Panc1 (cell line): ENCODE results near the gene SOX5. TPM values are rescaled to one million over a fixed set of nuclear protein-coding genes. Genes with fewer than 3 reads are reported as not detected.
"Not testable (repeated sequence)": the region's sequence is repeated elsewhere in the genome, so short reads cannot be mapped to it uniquely, and the experiment has no call there.

ENCODE experiments used
- ATAC-seq: fragments of 200-7000 bp; cut with Tn5 transposase; 2 replicates; pipeline ENCODE4 v1.9.1; 2020; ENCODE audit warnings: mild to moderate bottlenecking, moderate library complexity
- BruUV-seq: library from RNA; stranded (reverse); fragments of 400-500 nt; replicated peaks from 2 replicates; lab custom pipeline; 2021; lab: Mats Ljungman, UMichigan
- CTCF ChIA-PET: fragments of 300-600 bp; sonication (Branson Sonifier 250); formaldehyde crosslinking; loops from one replicate; lab custom pipeline; 2022; ENCODE audit warnings: antibody characterized with exemption; lab: Charles Lee
- POLR2A ChIA-PET: fragments of 300-600 bp; sonication (Branson Sonifier 250); formaldehyde crosslinking; loops from one replicate; lab custom pipeline; 2022; ENCODE audit warnings: antibody characterized with exemption; lab: Charles Lee
- DNase-seq: peaks from one replicate; pipeline ENCODE4 v3.0.0-alpha.2; 2010; ENCODE audit warnings: low read depth, low spot score
- H3K27ac ChIP-seq: 2 replicates; pipeline ENCODE4 v1.5.1; 2011; ENCODE audit warnings: mild to moderate bottlenecking, low read length, inconsistent platforms
- H3K27me3 ChIP-seq: fragments of 200-500 bp; sonication (Bioruptor generic); 2 replicates; pipeline ENCODE4 v1.6.0; 2014; ENCODE audit warnings: low read length, inconsistent platforms; ENCODE audit not compliant: control insufficient read depth, insufficient read depth
- H3K36me3 ChIP-seq: fragments of 200-500 bp; sonication (Bioruptor generic); 2 replicates; pipeline ENCODE4 v1.5.1; 2014; ENCODE audit warnings: inconsistent platforms, mild to moderate bottlenecking, low read length, moderate library complexity; ENCODE audit not compliant: control insufficient read depth, insufficient read depth
- H3K4me1 ChIP-seq: 2 replicates; pipeline ENCODE4 v1.5.1; 2011; ENCODE audit warnings: inconsistent platforms, mild to moderate bottlenecking, low read length, moderate library complexity; ENCODE audit not compliant: control insufficient read depth, insufficient read depth
- H3K4me3 ChIP-seq, 2 experiments: 2 replicates each; pipeline ENCODE4 v1.5.1; 2011 to 2012; ENCODE audit warnings: low read depth in 2 of 2, low read length in 2 of 2, mild to moderate bottlenecking in 2 of 2, inconsistent platforms in 1 of 2, moderate library complexity in 1 of 2
- H3K9me3 ChIP-seq: fragments of 200-500 bp; sonication (Bioruptor generic); 2 replicates; pipeline ENCODE4 v1.5.1; 2014; ENCODE audit warnings: low read depth, mild to moderate bottlenecking, inconsistent platforms, low read length, moderate library complexity; ENCODE audit not compliant: control insufficient read depth, insufficient read depth
- CTCF ChIP-seq: fragments of 450-650 bp; IDR thresholded peaks from 2 replicates; pipeline ENCODE4 v1.5.1; 2017; ENCODE audit warnings: mild to moderate bottlenecking
- POLR2AphosphoS5 ChIP-seq: IDR thresholded peaks from 2 replicates; pipeline ENCODE4 v1.6.1; 2012; ENCODE audit warnings: mild to moderate bottlenecking, low read depth, low read length, moderate library complexity
- REST ChIP-seq, 2 experiments: IDR thresholded peaks; 2 replicates each; pipeline ENCODE4 v1.6.1; 2011 to 2012; ENCODE audit warnings: low read depth in 2 of 2, control low read depth in 1 of 2, low read length in 1 of 2, mild to moderate bottlenecking in 1 of 2, moderate library complexity in 1 of 2; ENCODE audit not compliant: insufficient read depth in 1 of 2
- SIN3A ChIP-seq: IDR thresholded peaks from 2 replicates; pipeline ENCODE4 v1.6.1; 2012; ENCODE audit warnings: low read depth, mild to moderate bottlenecking, low read length, moderate library complexity, borderline replicate concordance; ENCODE audit not compliant: insufficient read depth
- TCF7L2 ChIP-seq: IDR thresholded peaks from 2 replicates; pipeline ENCODE4 v1.6.1; 2011; ENCODE audit warnings: mild to moderate bottlenecking, low read depth, low read length, inconsistent platforms
- in situ Hi-C: cut with HindIII; loops from 2 replicates; pipeline ENCODE4 v1.10.0; 2016; ENCODE audit warnings: low sequenced_read_pairs, low pct_unique_long_range_greater_than_20kb
- intact Hi-C: fragments of 100-400 bp; cut with micrococcal nuclease; formaldehyde crosslinking; loops from one replicate; pipeline ENCODE4 v1.10.0; 2022; ENCODE audit not compliant: unreplicated experiment
- total RNA-seq: library from RNA; stranded (reverse); gene quantifications from one replicate; pipeline ENCODE4 v1.2.1, GENCODE V29; 2021; ENCODE audit not compliant: unreplicated experiment

The SOX5 gene
- total RNA-seq, 1 experiment from 2014 or later = 0.23 TPM

GRCh38 chr12:23880988-23881387 is 68.5 kb downstream of the SOX5 start:
- in situ Hi-C loops (no loop called here), intact Hi-C loops (no loop called here)
- H3K4me3 ChIP-seq = no peak overlapping the region
- DNase-seq (no peak), ATAC-seq (no peak)
- H3K27me3 ChIP-seq = no peaks in the 10 kb centered on the region
- H3K27ac ChIP-seq = no peak overlapping the region
- H3K36me3 ChIP-seq = no peaks in the 10 kb centered on the region
- H3K4me1 ChIP-seq = no peaks in the 10 kb centered on the region
- no peak for TF ChIP-seq REST (IDR thresholded peaks at IDR 0.05; ENCODE audit: insufficient read depth in 1 of 2, low read depth in 2 of 2, low read length in 1 of 2)
- no peaks in the 10 kb centered on the region for H3K9me3 ChIP-seq
- ChIA-PET CTCF (no interaction called here), POLR2A (no interaction called here)
- no TSS peak for BruUV-seq

GRCh38 chr12:23876618-23877017 is 72.9 kb downstream of the SOX5 start:
- BruUV-seq, DNase-seq, H3K36me3 ChIP-seq, in situ Hi-C loops, H3K9me3 ChIP-seq, H3K4me1 ChIP-seq, ATAC-seq, H3K27ac ChIP-seq, H3K4me3 ChIP-seq, intact Hi-C loops, H3K27me3 ChIP-seq, CTCF ChIA-PET, POLR2A ChIA-PET: not testable (repeated sequence)

- Histone ChIP-seq H3K4me1 (no peaks in the 10 kb centered on the region), H3K27me3 (no peaks in the 10 kb centered on the region), H3K36me3 (no peaks in the 10 kb centered on the region), H3K4me3 (no peak overlapping the region), H3K27ac (no peak overlapping the region), H3K9me3 (no peaks in the 10 kb centered on the region)
- no TSS peak for BruUV-seq
- DNase-seq = no peak
- CTCF ChIA-PET = no interaction called here
- intact Hi-C loops = no loop called here
- no peak for TF ChIP-seq TCF7L2
- no peak for TF ChIP-seq CTCF
- no peak for TF ChIP-seq SIN3A
- TF ChIP-seq REST (IDR thresholded peaks at IDR 0.05; ENCODE audit: insufficient read depth in 1 of 2, low read depth in 2 of 2, low read length in 1 of 2) = no peak
- TF ChIP-seq POLR2AphosphoS5 = no peak
- ATAC-seq = no peak
- in situ Hi-C loops = no loop called here
- POLR2A ChIA-PET = no interaction called here
These were observed 81.7 kb downstream of the SOX5 start for GRCh38 chr12:23867794-23868193.
